Stimulated activated CD4-positive, alpha-beta T cell treated with anti-CD3 and anti-CD28 coated beads, Interleukin-1b, Interleukin-23, amount 100 ng/mL, for 48 hours (primary cell): ENCODE results near the gene SUFU.
A peak's percentile ranks its signal among the peaks of the same experiment; 100 is the strongest.

Source experiments
- DNase-seq: peaks from one replicate; pipeline ENCODE4 v3.0.0-alpha.2; 2020

The SUFU gene

DNA sequence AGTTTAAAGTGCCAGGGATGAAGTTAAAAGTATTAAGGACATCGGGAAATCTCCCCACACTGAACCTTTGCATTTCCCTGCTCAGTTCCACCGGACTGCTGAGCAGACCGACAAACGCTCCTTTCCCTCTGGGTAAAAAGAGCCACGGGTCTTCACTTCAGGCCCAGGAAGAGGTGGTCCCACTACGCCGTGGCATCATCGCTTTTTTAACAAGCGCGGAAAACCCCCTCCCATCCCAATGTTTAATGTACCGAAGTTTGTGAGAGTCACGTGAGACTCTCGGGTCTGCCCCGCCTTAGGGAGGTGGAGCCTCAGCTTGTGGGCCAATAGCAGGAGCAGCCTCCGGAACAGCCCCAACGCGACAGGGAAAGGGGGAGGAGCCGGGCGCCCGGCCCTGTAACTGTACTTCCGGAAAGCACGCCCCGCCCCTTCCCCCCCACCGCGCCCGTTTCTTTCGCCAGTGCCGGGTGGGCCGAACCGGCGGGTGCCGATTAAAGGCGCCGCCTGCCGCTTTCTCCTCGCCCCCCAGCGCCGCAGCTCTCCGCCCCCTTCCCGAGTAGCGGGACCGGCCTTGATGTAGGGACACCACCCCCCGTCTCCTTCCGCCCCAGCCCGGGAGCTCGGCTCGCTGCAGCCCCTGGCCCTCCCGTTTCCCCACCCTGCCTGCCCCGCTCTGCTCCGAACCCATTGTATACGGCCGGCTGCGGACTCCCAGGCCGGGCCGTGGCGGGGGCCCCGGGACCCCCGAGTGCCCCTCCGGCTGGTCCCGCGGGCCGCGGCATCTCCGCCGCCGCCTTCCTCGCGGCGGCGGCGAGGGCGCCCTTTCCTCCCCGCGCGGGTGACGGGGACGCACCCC is 138.3 kb downstream of the SUFU start:
- DNase-seq: peak; percentile 98

DNA sequence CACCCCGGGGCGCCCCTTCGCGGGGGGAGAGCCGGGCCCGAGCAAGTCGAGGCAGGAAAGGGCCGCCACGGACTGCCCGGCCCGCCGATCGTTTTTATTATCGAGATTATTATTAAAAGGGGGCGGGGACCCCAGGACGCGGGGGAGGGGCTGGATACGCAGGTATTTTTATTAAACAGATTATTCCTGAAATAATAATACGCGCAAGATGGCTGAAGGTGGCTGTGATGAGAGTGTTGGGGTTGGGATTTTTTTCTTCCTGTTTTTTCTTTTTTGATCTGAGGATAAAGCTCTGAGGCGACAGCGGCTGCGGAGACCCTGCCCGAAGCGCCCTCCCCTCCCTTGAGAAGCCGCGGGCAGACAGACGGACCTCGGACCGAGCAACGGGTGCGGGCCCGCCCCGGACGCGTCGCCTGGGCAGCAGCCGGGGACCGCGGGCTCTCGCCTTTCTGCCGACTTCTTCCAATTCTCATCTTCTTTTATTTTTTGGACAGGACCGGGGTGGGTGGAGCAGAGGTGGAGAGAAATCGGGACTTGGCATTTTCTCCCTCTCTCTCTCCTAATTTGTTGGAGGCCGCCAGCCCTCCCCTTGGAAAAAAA is 139.1 kb downstream of the SUFU start:
- no peak for DNase-seq

DNA sequence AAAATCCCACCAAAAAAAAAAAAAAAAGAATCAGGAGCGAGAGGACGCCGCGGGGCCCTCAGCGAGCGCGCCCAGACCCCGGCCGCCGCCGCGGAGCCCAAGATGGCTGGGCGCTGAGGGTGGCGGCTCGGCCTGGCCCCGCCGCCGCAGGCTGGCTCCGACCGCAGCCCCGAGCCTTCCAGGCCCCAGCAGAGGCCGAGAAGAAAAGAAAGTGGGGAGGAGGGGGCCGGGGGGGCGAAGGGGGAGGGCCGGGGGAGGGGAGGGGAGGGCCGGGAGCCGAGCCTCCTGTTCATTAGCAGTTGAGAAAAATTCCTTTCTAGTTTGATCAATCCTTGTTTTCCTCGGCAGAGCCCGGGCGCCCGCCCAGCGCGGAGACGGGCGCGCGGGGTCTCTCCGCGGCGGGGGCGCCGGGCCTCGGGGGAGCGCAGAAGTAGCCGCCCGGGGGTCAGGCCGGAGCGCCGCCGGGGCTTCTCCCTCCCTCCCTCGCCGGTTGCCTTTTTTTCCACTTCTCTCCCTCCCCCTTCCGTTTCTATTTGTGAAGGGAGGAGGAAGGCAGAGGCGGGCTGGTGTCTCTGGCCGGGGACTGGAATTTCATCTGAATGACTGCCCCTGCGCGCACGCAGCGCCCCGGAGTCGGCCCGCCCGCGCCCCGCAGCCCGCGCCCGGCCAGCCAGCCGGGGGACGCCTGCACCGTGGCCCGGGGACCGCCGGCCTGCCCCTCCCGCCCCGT is 139.7 kb downstream of the SUFU start:
- DNase-seq: peak; percentile 40

DNA sequence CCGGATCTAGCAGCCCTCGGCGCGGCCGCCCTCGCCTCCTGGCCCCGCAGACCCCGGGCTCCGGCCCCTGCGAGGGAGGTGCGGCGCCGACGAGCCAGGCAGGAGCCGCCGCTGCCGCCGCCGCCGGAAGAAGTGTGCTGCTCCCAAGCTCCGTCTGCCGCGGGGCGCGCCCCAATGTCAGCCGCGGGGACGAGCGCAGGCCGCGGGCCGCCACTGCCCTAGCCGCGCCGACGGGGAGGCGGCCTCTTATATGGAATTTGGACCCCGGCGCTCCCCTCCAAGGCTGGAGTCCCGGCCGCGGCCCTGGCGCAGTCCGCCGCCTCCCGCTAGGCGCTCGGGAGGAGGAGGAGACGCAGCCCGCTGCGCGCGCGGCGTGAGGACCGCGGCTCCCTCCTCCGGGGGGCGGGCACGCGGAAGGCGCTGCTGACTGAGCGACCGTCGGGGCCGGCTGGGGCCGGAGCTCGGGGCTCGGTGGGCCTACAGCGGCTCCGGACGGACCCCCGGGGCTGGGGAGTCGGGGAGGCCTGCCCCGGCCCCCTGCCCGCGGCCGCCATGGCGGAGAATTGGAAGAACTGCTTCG is 140.4 kb downstream of the SUFU start, which contains the start of gene TRIM8:
Gene TRIM8 (plus strand): TSS at position 414 of the 580 bp plus-strand sequence. CDS start 139 bp downstream, at position 553.
- peak; percentile 57 for DNase-seq

DNA sequence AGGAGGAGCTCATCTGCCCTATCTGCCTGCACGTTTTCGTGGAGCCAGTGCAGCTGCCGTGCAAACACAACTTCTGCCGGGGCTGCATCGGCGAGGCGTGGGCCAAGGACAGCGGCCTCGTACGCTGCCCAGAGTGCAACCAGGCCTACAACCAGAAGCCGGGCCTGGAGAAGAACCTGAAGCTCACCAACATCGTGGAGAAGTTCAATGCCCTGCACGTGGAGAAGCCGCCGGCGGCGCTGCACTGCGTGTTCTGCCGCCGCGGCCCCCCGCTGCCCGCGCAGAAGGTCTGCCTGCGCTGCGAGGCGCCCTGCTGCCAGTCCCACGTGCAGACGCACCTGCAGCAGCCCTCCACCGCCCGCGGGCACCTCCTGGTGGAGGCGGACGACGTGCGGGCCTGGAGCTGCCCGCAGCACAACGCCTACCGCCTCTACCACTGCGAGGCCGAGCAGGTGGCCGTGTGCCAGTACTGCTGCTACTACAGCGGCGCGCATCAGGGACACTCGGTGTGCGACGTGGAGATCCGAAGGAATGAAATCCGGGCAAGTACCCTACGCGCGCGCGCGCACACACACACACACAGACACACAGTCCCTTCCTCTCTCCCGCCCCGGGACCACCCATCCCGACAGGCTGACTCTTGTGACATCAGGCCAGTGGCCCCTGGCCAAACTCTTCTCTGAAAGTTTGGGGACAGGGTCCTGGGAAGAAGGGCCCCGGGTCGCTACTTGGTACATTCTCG is 141.0 kb downstream of the SUFU start:
- peak; percentile 84 for DNase-seq

DNA sequence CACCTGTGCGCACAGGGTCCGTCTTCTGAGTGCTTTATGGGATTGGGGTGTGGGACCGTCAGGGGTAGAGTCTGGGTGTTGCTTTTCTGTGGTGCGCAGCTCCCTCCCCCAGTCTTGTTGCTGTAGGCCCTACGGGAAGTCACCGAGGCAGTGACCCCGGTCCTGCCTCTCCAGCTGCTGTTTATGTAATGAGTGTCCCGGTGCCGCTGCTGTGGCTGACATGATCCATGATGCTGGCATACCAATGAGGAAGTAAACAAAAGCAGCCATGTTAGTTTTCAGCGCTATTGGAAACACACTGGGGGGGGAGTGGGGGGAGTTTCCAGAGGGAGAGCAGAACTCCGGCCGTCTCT is 141.6 kb downstream of the SUFU start:
- DNase-seq: peak; percentile 47

DNA sequence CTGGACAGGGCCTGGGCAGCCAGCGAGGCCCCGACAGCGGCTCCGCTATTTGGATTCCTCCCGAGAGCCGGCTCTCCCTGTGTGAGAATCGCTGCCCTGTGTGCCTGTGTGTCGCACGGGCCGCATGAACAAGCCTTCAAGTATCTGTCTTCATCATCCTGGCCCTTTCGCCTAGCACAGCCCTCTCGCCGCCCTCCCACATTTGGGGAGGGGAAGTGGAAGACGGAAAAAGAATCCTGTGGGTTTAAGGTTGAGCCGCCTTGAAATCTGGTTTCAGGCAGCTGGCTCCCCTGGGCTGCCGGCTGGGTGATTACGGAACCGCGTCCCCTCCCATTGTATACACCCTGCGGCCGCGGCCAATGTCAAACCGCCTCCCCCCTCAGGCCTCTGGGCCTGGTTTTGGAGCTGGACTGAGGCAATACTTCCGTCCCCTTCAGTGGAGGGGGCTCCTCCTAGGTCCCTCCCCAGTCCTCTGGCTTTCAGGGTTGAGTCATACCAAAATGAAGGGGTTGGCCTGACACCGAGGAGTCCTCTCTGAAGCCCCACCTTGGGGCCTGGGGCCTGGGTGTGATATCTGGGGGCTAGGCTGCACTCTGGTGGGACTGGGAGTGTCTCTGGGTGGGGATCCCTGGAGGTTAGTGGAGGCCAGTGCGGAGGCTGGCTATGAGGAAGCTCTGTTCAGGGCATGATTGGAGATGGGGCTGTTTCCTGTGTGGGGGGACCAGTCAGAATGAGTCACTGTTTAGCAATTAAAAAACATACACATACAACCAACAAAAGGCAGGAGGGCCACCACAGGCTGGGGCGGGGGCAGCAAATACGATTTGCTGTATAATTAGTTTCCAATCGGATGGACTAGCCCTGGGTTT is 142.2 kb downstream of the SUFU start:
- DNase-seq: peak; percentile 78

DNA sequence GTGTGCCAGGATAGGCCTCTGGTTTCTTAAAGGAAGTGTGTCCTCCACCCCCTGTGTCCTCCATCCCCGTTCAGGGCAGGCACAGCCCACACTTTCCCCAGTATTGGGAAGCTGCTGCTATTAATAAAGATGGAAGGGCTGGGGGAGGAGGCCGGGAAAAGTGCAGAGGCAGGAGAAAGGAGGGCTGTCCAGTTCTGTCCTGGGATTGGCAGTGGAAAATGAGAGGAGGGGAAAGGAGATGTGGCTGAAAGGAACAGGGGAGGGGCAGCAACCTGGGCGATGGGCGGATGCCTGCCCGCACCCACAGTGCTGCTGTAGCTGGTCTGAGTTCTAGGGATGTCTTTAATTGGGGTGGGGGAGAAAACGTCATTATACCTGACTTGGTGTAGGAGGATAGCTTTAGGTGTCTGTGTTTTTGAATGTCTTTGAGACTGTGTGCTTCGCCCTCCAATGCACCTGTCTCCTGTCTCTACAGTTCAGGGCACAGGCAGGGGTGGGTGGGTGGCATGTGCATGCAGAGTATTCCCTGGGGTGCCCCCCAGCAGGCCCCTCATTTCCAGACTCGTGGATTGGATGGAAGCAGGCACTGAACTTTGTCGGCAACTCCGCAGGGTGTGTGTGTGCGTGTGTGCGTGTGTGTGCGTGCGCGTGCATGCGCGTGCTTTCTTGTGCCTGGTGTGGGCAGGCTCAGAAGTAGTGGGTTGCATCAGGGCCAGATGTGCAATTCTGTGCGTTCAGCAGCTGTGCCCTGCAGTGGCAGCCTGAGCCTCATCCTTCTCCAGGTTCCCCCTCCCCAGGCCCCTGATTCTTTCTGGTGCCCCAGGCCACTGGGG is 143.1 kb downstream of the SUFU start:
- DNase-seq: peak; percentile 65

DNA sequence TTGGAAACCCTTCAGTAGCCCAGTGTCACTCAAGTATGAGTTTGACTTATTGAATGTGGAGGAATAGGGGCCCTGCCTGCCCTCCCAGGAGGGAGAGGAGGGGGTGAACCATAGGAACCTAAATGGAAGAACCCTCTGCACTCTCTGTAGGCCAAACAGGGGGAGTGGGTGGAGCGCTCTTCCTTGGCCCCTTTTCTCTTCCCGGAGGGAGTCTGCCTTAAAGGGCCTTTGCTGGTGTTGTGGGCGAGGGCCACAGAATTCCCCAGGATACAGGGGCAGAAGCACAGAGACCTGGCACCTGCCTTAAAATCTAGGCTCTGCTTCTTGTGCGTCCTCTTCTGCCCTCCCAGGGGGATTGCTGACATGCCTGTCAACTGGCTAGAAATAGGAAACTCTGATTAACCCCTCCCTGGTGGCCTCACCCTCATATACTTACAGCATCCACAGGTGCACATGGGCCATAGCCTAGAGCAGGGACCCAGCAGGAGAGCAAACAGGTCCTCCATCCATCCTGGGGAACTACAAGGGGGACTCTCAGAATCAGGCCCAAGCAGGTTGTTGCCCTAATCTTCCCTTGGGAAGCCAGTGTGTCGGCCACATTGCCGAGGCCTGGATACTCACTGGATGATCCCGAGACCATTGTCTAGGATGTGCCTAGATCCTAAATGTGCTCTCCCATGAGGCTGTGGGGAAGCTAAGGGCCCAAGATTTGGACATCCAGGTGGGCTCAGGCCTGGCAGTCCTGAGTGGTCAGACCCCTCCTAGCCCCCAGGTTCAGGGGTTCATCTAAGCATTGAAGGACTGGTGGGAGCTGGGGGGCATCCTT is 143.9 kb downstream of the SUFU start:
- DNase-seq: no peak

DNA sequence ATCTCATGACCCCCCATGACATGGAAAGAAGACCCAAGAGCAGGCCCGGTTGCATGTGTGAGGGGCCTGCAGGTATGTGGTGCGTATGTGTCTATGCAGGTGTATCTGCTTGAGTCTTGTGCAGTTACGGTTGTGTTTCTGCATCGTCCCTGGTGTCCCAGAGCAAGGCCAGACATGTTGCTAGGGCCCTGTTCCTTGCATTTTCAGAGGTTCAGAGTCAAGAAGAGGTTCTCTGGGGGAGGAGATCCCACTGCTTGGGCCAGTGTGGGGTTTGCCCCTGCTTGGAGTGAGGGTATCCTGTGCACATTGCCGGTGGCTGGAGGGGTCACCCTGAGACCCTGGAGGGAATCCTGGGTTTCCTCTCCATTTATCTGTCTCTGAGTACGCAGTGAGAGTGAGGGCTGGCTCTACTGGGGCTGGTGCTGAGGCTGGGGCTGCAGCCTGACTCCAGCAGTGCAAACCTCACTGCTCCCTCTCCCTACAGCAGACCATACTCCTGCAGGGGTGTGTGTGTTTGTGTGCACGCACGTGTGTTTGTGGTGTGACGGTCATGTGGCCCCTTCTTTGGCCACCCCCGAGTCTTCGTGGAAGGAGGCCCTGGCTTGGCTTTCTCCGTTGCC is 144.6 kb downstream of the SUFU start:
- DNase-seq: no peak

DNA sequence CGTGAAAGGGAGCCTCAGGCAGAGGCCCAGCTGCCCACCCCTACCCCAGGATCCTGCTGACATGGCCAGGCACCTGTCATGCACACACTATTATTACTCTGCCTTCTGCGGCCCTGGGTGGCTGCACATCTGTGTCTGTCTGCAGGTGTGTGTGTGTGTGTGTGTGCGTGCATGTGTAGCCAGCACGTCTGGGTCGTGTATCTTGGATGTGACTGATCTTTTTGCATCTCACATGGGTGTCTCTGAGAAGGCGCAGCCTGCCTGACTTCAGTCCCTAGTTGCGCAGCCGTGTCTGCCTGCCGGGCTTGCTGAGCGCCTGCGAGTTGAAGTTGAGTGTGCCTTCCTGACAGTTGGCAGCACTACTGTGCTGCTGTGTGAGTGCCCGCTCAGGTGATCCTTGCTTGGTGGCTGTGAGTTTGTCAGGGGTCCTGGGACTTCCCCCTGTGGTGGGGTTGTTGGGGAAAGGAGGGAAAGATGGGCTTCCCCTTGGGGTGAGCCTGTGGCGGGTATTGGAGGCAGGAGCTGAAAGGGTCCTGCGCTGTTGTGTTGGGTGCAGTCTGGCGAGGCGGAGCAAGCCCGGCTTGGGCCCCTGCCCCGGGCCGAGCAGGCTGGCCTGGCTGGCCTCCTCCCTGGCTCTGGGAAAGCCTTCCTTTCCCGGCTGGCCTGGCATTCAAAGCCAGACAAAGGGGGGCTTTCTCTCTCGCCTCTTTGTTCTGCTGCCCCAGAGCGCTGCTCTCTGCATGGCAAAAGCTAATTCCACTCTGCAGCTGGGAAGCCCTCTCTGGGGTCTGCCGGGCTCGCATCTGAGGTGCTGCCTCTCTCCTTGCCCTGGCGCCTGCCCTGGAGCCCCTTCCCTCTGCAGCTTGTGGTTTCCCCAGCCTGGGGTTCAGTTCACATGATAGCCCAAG is 145.4 kb downstream of the SUFU start:
- DNase-seq: peak; percentile 36

DNA sequence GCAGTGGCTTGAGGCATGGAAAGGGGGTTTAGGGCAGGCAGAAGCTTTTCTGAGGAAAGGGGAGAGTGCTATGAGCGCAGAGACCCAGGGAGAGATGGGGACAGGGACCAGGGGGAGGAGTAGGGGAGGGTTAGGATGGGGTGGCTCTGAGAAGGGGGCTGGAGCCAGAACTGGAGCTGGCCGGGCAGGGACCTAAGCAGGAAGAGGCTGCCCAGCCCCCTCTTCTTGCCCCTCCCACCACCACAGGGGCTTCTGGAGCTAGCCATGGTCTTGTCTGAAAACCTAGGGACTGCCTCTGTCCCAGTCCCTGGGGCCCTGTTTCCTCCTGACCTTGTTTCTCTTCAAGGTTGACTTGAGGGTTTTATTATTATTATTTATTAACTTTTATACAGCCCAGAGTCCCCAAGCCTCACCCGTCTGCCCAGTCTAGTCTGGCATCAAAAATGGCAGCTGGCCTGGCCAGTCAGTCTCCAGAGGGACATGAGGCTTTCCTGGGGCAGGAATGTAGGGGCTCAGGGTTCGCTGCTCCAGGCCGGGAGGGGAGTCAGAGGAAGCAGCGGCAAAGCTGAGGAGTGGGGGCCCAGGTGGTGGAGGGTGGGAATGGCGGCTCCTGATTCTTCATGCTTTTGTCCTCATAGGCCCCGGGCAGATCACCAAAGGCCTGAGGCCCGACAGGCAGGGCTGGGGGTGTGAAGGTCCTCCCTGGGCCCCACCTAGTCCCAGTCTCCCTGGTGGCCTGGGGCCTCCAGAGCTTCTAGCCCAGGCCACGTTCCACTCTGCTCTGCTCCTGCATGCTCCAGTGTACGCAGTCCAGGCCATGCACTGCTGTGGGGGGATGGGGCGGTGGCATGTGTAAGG is 146.3 kb downstream of the SUFU start:
- no peak for DNase-seq

DNA sequence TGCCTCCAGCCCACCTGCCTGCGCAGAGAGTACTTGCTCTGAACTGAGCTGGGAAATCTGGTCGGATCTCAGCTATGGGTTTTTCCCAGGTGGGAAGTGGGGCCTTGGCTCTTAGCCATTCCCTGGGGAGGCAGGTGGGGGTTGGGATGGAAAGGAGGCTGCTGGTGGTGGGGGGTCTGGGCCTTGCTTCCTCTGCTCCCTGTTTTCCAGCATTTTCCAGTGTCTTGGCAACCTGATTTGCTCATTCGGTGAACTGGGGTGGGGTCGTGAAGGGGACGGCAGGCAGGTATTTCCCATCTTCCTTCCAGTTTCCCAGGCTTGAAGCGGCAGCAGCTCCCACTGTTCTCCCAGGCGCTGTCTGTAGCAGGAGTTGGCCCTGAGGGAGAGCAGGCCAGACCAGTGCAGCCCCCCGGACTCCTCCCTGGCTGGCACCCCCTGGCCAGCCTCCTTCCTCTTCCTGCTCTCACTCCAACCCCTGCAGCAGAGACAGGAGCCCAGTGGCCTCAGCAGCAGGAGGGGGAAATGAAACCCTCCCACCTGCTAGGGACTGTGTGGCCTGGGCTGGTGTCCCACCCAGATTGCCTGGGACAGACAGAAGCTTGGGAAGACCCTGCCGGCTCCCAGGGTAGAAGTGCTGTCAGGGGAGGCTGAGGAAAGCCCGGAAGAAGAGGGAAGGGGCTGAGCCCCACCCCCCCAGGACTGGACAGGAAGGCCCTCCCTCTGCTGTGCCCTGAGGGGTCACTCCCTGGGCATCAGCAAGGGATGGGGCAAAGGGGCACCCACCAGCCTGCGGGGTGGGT is 147.1 kb downstream of the SUFU start:
- DNase-seq: no peak

DNA sequence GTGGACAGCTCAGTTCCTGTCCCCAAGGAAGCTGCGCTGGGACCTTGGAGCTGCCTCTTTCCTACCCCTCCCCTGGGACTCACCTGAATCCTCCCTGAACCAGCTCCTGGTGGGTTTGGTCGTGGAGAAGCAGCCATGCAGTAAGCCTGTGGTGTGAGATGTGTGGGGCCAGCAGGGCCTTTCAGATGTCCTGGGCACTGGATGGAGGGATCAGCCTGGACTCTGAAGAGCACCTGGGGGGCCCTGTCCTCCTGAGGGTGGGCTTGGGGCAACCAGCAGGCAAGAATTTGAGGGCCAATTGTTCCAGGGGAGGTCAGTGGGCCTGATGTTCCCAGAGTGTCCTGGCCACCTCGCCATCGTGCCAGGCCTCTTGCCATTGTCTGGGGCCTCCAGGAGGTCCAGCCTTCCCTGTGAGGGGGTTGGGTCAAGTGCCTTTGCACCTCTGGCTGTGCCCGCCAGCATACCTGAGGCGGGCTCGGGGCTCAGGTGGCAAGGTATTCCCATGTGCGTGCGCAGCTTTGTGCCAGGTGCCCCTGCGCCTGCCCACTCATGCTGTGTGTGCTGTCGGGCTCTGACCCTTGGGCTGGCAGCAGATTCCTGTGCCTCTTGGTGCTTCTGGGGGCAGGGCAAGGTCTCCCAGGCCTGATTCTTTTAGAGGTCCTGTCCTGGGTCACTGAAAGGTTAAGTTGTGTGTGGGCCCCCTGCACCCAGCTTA is 147.8 kb downstream of the SUFU start:
- DNase-seq: no peak

DNA sequence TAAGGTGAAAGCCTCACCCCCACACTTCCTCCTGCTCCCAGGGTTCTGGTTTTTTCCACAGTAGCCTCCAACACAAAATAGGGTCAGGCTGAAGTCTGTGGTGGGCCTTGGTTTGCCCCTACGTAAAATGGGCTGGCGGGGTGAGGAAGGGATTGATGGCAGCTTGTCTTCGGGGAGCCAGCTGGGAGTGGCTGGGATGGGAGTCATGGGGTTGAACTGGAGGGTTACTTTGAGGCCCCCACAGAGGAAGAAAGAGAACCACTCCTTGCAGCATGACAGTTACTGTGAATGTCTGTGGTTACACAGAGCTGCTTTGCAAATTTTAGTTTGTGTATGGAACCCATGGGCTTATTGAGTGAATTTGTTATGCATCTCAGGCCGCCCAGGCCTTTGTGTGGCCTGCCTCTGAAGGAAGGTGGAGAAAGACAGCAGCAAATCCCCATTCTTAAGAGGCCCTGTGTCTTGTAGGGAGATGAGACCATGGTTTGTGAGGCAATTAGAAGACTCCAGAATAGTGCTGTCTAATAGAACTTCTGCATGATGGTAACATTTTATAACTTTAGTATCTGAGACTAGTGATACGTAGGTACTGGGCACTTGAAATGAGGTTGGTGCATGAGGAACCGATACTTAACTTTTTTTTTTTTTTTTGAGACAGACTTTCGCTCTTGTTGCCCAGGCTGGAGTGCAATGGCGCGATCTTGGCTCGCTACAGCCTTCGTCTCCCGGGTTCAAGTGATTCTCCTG is 148.6 kb downstream of the SUFU start:
- DNase-seq: no peak
